Pons (tissue), 1 donor: ENCODE measurements around the gene BPTF.
"Not testable (repeated sequence)": the region's sequence is repeated elsewhere in the genome, so short reads cannot be mapped to it uniquely, and the experiment has no call there.

ENCODE experiments used
- DNase-seq: peaks from one replicate; pipeline ENCODE4 v3.0.0-alpha.2; 2016; ENCODE audit warnings: low spot score

The BPTF gene

GRCh38 chr17:67974598-67975066 is 149.3 kb downstream of the BPTF start:
- no peak for DNase-seq

GRCh38 chr17:67976306-67976705 is 151.0 kb downstream of the BPTF start:
- not testable (repeated sequence) for DNase-seq

- DNase-seq, result no peak
Observed at GRCh38 chr17:67980456-67980855, 155.2 kb downstream of the BPTF start.

GRCh38 chr17:67980883-67981282 is 155.6 kb downstream of the BPTF start:
- DNase-seq, result not testable (repeated sequence)

GRCh38 chr17:67982034-67982640 is 156.8 kb downstream of the BPTF start:
- peak; percentile 81 for DNase-seq

- peak; percentile 64 for DNase-seq
Observed at GRCh38 chr17:67982686-67983382, 157.5 kb downstream of the BPTF start.

GRCh38 chr17:67983383-67983688 is 158.0 kb downstream of the BPTF start:
- no peak for DNase-seq

- DNase-seq, result no peak
Observed at GRCh38 chr17:67990909-67991308, 165.6 kb downstream of the BPTF start.

- DNase-seq, result peak; percentile 20
Observed at GRCh38 chr17:67992548-67993152, 167.3 kb downstream of the BPTF start.

GRCh38 chr17:67993153-67993997 is 168.1 kb downstream of the BPTF start:
- peak; percentile 71 for DNase-seq

GRCh38 chr17:67993998-67994361 is 168.7 kb downstream of the BPTF start:
- DNase-seq, result no peak

GRCh38 chr17:67994817-67995569 is 169.7 kb downstream of the BPTF start:
- DNase-seq, result peak; percentile 49

GRCh38 chr17:67995570-67996263 is 170.4 kb downstream of the BPTF start:
- DNase-seq, result peak; percentile 19

- not testable (repeated sequence) for DNase-seq
Observed at GRCh38 chr17:67996301-67997171, 171.2 kb downstream of the BPTF start, which contains the start of gene C17orf58. C17orf58 (minus strand) TSS chr17:67996469; CDS start chr17:67996198, 271 bp downstream.

GRCh38 chr17:67998466-67998865 is 173.2 kb downstream of the BPTF start:
- DNase-seq, result no peak

GRCh38 chr17:67999291-67999911 is 174.1 kb downstream of the BPTF start:
- no peak for DNase-seq

GRCh38 chr17:68004201-68004600 is 178.9 kb downstream of the BPTF start:
- DNase-seq, result no peak

- DNase-seq, result no peak
Observed at GRCh38 chr17:68006797-68007196, 181.5 kb downstream of the BPTF start.

GRCh38 chr17:68011199-68011665 is 185.9 kb downstream of the BPTF start:
- DNase-seq, result no peak
